Activated CD8-positive, alpha-beta T cell treated with anti-CD3 and anti-CD28 coated beads for 36 hours (primary cell): ENCODE measurements around the gene ADAMTS17. TPM values are rescaled to one million over a fixed set of nuclear protein-coding genes. Genes with fewer than 3 reads are reported as not detected.

Source experiments
- ATAC-seq: fragments of 200-7000 bp; cut with Tn5 transposase; one replicate; pipeline ENCODE4 v1.10.0; 2021; ENCODE audit warnings: mild to moderate bottlenecking, moderate library complexity
- CTCF ChIA-PET: fragments of 350-600 bp; sonication (Branson Sonifier 250); formaldehyde crosslinking; loops from one replicate; lab custom pipeline; 2021; ENCODE audit warnings: antibody characterized with exemption; lab: Charles Lee
- POLR2A ChIA-PET: fragments of 350-600 bp; sonication (Branson Sonifier 250); formaldehyde crosslinking; loops from one replicate; lab custom pipeline; 2021; ENCODE audit warnings: antibody characterized with exemption; lab: Charles Lee
- DNase-seq: peaks from one replicate; pipeline ENCODE4 v3.0.0-alpha.2; 2020
- H3K27ac Mint-ChIP-seq: one replicate; pipeline ENCODE4 v1.8.0; 2021; ENCODE audit warnings: mild to moderate bottlenecking, mixed read lengths
- H3K27me3 Mint-ChIP-seq: one replicate; pipeline ENCODE4 v1.8.0; 2021; ENCODE audit warnings: mixed read lengths
- H3K36me3 Mint-ChIP-seq: one replicate; pipeline ENCODE4 v1.8.0; 2021; ENCODE audit warnings: low read depth, mixed read lengths
- H3K4me1 Mint-ChIP-seq: one replicate; pipeline ENCODE4 v1.8.0; 2021; ENCODE audit warnings: low read depth, mixed read lengths
- H3K4me3 Mint-ChIP-seq: one replicate; pipeline ENCODE4 v1.8.0; 2021; ENCODE audit warnings: mild to moderate bottlenecking, moderate library complexity, mixed read lengths
- H3K9me3 Mint-ChIP-seq: one replicate; pipeline ENCODE4 v1.8.0; 2021; ENCODE audit warnings: mixed read lengths
- CTCF ChIP-seq: fragments of 200-600 bp; IDR thresholded peaks from one replicate; pipeline ENCODE4 v1.8.0; 2022; ENCODE audit warnings: antibody characterized with exemption, mild to moderate bottlenecking
- intact Hi-C: fragments of 100-400 bp; cut with micrococcal nuclease; formaldehyde crosslinking; loops from one replicate; pipeline ENCODE4 v1.10.0; 2022
- total RNA-seq, 2 experiments: library from RNA; stranded (reverse); gene quantifications; one replicate each; pipeline ENCODE4 v1.2.3, GENCODE V29; 2021

ADAMTS17 gene
- total RNA-seq, 2 experiments from 2014 or later = 0.60 to 1.5 TPM

GRCh38 chr15:100265641-100266035 is 76.1 kb downstream of the ADAMTS17 start:
- no peaks in the 10 kb centered on the region for H3K4me1 Mint-ChIP-seq
- no peak for TF ChIP-seq CTCF

GRCh38 chr15:100264994-100265640 is 76.7 kb downstream of the ADAMTS17 start:
- Mint-ChIP-seq H3K36me3 (peaks cover 2% of the 10 kb centered on the region), H3K4me3 (no peak overlapping the region), H3K9me3 (no peaks in the 10 kb centered on the region), H3K27ac (no peak overlapping the region), H3K27me3 (no peaks in the 10 kb centered on the region), H3K4me1 (no peaks in the 10 kb centered on the region)
- TF ChIP-seq CTCF = no peak
- no peak for DNase-seq
- intact Hi-C loops = no loop called here
- POLR2A ChIA-PET = no interaction called here
- CTCF ChIA-PET = no interaction called here
- ATAC-seq = no peak

More at GRCh38 chr15:100265641-100266035, 76.1 kb downstream of the ADAMTS17 start:
- no peak for ATAC-seq
- H3K4me3 Mint-ChIP-seq = no peak overlapping the region
- no peak for DNase-seq
- no peaks in the 10 kb centered on the region for H3K9me3 Mint-ChIP-seq
- ChIA-PET CTCF (no interaction called here), POLR2A (no interaction called here)
- no peaks in the 10 kb centered on the region for H3K27me3 Mint-ChIP-seq
- no peak overlapping the region for H3K27ac Mint-ChIP-seq
- peaks cover 2% of the 10 kb centered on the region for H3K36me3 Mint-ChIP-seq
- intact Hi-C loops = no loop called here

- ChIA-PET POLR2A (no interaction called here), CTCF (no interaction called here)
- Mint-ChIP-seq H3K4me1 (no peaks in the 10 kb centered on the region), H3K27me3 (no peaks in the 10 kb centered on the region), H3K36me3 (peaks cover 2% of the 10 kb centered on the region), H3K9me3 (no peaks in the 10 kb centered on the region), H3K4me3 (no peak overlapping the region), H3K27ac (no peak overlapping the region)
- DNase-seq = no peak
- TF ChIP-seq CTCF = no peak
- intact Hi-C loops = no loop called here
- no peak for ATAC-seq
Measured at GRCh38 chr15:100263721-100264455, 77.9 kb downstream of the ADAMTS17 start.

- no peaks in the 10 kb centered on the region for H3K27me3 Mint-ChIP-seq
- no peak overlapping the region for H3K27ac Mint-ChIP-seq
- H3K4me1 Mint-ChIP-seq = no peaks in the 10 kb centered on the region
- POLR2A ChIA-PET = no interaction called here
- no peaks in the 10 kb centered on the region for H3K9me3 Mint-ChIP-seq
- intact Hi-C loops = no loop called here
- TF ChIP-seq CTCF = no peak
- H3K4me3 Mint-ChIP-seq = no peak overlapping the region
- peaks cover 3% of the 10 kb centered on the region for H3K36me3 Mint-ChIP-seq
- ATAC-seq = no peak
- DNase-seq = no peak
- CTCF ChIA-PET = no interaction called here
Measured at GRCh38 chr15:100263031-100263430, 78.7 kb downstream of the ADAMTS17 start.
